Activated CD8-positive, alpha-beta memory T cell treated with anti-CD3 and anti-CD28 coated beads for 4 hours (primary cell): ENCODE results near the gene MED12L.

Experiments used
- DNase-seq, 2 donors: peaks; one replicate each; pipeline ENCODE4 v3.0.0-alpha.2; 2020; ENCODE audit warnings: low read depth in 2 of 2

The MED12L gene

DNA sequence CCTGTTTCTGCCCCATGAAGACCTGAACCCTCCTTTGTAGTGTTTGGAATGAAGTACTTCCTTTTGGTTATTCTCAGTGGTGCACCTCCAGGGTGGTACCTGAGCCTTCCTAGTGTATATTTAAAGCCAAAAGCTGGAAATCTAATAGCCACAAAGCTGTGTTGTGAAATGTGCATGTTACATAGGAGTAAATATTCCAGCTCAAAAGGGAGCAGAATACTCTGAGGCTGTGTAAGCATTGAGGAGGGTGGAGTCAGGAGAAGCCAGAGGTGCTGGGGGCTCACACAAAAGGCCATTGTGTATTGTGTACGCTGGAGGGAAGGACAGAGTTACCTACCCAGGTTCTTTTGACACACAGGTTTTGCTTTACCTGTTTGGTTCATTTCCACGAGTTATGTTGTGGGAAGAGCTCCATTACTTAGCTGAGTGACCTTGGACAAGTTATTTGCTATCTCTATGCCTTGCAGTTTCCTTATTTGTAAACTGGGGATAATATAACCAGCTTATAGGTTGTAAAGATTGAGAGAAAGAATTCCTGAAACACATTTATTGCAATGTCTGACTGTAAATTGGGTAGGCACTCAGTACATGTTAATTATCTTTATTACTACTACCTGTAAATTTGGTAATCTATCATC lies 92.9 kb downstream of the MED12L start:
- DNase-seq: no peak

DNA sequence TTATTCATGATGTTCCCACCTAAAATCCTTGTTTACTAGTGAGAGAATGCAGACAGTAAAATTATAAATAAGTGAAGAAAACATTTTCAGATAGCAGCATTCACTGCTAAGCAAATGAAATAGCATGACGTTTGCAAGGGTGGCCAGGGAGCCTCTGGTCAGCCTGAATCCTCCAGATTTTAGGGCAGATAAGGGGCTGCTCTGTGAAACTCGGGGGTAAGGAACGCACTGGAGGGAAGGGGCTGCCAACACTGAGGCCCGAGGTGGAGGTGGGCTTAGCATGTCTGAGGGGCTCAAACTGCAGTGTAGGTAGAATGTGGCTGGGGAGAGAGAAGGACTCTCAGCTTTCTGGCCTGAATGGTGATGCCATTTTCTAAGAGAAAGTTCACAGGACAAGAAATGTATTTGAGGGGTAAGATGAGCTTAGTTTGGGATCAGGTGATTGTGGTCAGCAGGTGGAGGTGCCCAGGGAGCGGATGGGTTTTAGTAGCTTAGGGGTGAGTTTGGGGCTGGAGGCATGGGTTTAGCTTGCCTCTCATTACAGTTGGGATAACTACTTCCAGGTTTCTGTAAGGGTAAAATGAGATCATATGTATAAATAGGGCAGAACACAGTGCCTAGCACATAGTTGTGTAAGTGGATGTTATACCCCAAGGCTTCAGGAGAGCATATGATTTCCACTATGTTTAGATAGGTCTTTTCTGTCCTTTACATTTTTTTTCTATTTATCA lies 97.0 kb downstream of the MED12L start:
- no peak for DNase-seq

DNA sequence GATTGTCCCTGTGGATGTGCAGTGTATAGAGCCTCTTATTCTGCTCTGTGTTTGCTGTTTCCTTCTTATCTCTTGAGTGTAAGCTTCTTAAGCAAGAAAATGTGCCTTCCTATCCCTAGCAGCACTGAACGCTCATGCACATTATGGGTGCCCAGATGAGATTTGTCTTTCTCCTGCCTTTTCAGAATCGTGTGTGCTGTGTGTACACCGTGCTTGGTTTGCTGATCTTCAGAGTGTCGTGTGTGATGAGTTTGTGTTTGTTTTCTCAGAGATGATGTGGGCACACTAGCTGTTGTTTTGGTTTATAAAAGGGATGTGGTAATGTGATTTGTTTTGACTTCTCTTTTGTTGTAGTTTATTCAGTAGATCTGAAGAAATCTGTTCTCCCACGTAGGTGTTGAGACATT lies 97.8 kb downstream of the MED12L start:
- no peak for DNase-seq

GRCh38 chr3:151191095-151191494 lies 105.6 kb downstream of the MED12L start:
- no peak for DNase-seq

DNA sequence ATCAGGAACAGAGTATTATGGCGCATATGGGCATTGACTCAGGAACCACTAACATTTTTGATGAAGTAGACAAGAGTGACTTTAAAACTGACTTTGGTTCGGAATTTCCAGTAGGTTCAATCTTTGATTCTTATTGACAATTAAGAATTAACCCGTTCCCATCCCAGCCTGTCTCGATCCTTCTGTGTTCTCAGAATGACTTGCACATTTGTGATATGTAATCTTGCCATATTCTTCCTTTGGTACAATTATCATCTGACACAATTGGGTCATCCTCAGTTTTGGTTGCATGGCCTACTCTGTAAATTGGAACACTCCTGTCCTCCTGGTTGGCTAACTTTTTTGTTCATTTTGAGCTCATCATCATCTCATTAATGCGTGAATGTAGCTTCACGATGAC lies 107.1 kb downstream of the MED12L start:
- no peak for DNase-seq

DNA sequence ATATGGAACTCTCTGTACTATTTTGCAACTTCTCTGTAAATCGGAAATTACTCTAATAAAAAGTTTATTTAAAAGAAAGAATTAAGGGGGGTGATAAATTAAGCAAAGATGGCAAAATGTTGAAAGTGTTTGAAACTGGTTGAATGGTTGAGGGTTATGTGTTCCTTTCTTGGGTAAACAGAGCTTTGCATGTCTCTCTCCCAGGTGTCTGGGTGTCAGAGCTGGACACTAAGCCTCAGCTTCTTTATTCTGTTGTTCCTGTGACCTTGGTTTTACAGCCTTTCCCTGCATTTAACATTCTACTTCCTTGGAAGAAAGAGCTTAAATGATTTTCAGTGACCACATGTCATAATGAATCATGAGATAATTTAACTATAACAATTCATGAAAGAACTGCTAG lies 110.4 kb downstream of the MED12L start:
- no peak for DNase-seq

GRCh38 chr3:151196434-151196833 lies 111.0 kb downstream of the MED12L start:
- no peak for DNase-seq

- DNase-seq: no peak
Observed at GRCh38 chr3:151197228-151197627, 111.8 kb downstream of the MED12L start.

- no peak for DNase-seq
Observed at GRCh38 chr3:151197981-151198767, 112.7 kb downstream of the MED12L start.

DNA sequence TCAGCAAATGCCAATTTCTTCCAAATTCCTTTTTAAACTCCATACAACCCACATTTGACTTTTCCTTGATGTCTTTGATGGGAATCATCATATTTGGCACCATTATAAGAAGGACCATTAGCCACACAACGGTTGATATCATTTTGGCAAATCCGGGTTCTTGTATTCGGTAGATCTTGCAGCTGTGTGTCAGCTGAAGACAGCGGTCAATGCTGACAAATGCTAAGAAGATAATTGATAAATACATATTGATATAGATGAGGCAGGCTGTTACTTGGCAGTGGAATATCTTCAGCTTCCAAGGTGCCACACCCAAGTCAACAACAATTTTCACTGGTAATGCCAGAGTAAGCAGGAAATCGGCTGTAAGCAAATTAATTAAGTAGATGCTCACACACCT lies 113.4 kb downstream of the MED12L start:
- no peak for DNase-seq

GRCh38 chr3:151199554-151200438 lies 114.3 kb downstream of the MED12L start:
- DNase-seq: no peak

DNA sequence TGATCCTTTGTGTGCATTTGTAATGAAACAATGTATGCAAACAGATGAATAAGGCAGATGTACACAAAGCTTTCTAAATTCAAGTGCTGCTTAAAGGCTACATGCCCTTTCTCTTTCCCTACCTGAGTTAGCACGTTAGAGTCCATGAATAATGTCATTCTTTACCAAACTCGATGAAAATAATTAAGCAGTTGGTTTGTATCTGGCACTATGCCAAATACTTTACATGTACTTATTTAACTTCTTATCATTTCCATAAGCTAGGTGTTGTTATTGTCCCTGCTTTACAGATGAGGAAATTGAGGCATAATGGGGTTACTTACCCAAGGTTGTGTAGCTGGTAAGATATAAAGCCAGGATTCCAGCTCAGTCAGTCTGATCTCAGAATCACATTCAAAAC lies 115.1 kb downstream of the MED12L start:
- no peak for DNase-seq

GRCh38 chr3:151201051-151201730 lies 115.7 kb downstream of the MED12L start:
- no peak for DNase-seq

DNA sequence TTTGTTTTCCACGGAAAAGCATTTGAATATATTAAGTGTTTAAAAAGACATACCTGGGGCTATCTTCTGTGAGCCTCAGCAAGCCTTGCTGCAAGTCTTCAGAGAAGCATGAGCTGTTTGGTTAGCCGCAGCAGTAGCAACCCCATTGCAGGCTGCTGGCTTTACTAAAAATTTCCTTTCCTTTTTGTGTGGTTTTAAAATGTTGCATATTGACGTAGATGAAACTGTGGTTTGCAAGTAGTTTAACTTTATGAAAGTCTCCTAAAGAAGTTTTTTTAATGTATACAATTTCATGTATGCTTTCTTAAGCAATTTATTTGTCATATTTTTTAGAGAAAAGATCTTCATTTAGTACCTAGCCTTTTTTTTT lies 117.6 kb downstream of the MED12L start, which contains the start of gene GPR171:
TSS of gene GPR171 (minus strand) at position 166 of the 370 bp plus-strand sequence. CDS start 3,830 bp downstream, outside the sequence.
- DNase-seq: peak; percentile 30 to 60

DNA sequence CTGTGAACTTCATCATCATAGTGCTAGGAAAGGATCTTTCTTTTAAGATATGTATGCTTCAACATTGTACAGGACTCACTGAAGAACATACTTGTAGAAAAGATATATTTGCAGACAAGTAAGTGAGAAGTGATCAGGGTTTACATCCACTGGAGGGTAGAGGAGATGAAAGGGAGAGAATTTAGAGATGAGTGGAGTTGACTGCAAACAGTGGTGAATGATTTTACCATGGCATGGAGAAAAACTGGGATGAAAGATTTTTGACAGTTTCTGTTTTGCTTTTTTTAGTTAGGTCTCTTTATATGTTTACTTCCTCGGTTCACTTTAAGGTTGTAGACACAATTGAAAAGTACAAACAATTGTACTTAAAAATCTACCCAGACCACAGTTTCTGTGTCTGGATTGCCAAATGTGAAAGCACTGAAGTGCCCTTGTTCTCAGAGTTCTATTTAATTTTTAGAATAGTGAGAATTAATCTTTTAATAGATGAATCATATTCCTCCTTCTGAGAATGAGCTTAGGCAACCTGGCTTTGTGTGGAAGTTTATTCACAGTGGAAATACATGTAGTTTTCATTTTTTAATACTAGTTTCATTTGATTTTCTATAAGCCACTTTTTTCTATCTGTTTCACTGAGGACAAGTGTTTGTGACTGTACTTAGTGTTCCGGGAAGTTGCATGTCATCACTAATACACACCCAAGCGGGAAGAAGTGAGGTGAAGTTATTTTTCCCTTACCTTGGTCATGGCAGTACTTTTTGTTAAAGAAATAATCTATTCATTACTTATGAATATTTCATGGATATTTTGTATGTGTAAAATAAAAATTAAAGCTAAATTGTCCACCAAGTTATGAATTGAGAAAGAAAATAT lies 119.3 kb downstream of the MED12L start:
- DNase-seq: no peak

DNA sequence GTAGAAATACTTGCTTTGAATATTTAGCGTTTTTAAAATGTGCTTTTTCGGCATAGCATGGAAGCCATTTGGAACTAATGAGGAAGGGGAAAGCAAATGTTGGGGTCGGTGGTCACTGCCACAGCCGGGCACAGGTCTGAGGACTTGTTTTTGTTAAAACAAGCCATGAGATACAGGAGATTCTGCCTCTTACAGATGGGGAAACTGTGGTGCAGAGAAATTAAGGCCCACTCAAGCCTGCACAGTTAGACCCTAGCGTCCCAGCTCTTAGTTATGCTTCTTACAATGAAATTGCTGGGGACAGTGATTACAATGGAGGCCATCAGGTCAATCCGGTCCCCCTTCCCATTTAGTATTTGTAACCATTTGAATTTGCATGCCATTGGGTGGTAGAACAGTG lies 120.0 kb downstream of the MED12L start:
- DNase-seq: no peak

DNA sequence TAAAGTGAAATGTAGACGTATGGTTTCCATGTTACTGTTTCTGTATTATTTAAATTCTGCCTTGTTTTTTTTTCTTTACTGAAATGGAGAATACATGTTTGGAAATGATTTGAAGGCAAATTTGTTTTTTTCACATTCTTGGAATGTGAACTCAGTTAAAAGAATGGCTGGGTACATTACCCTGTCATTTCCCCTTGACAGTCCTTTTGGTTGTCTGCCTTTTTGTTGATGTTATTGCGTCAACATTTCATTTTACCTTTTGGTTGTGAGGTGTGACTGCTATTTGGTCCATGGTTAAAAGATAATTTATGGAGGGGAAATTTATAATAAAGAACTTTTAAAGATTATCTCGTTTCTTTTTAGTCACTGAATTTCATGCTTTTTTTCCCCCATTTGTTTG lies 120.7 kb downstream of the MED12L start:
- DNase-seq: no peak

DNA sequence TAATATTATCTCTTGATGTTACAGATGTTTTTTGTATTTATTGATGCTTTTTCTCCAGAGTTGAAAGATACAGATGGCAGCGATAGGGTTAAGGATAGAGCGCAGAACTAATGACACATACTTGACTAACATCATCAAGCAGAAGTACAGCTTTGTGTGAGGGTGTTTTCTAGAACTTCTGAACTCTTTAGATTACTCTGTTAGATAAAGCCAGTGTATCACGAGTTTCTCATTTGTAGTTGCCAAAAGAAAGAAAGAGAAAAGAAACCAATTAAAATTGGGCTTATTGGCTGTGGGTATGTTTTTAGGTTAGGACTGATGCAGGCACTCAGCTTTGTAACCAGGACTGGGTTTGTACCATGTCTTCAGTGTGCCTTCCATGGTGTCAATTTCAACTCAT lies 124.2 kb downstream of the MED12L start:
- no peak for DNase-seq

GRCh38 chr3:151210676-151211381 lies 125.4 kb downstream of the MED12L start:
- no peak for DNase-seq

- no peak for DNase-seq
Observed at GRCh38 chr3:151213151-151213550, 127.7 kb downstream of the MED12L start.
